GF-D8 (cell line): ENCODE data around the gene HBA1.
"Not testable (repeated sequence)": the region's sequence is repeated elsewhere in the genome, so short reads cannot be mapped to it uniquely, and the experiment has no call there.

Source experiments
- DNase-seq: peaks from one replicate; lab custom pipeline; 2025; lab: John Stamatoyannopoulos, UW

HBA1 gene

DNA sequence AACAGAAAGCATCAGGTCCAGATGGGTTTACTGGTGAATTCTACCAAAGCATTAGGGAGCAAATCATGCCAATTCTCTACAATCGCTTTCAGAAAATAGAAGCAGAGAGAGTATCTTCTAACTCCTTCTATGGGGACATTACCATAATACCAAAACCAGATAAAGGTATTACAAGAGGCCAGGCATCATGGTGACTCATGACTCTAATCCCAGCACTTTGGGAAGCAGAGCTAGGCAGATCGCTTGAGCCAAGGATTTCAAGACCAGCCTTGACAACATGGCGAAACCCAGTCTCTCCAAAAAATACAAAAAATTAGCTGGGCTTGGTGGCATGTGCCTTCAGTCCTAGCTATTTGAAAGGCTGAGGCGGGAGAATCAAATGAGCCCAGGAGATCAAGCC lies 26.8 kb downstream of the HBA1 start:
- DNase-seq: no peak

DNA sequence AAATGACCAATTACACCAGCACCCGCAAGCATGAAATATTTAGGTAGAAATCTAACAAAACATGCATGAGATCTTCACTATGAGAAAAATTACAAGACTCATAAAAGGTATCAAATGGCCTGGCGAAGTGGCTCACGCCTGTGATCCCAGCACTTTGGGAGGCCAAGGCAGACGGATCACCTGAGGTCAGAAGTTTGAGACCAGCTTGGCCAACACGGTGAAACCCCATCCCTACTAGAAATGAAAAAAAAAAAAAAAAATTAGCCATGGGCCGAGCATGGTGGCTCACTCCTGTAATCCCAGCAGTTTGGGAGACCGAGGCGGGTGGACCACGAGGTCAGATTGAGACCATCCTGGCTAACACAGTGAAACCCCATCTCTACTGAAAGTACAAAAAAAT lies 27.6 kb downstream of the HBA1 start:
- not testable (repeated sequence) for DNase-seq

DNA sequence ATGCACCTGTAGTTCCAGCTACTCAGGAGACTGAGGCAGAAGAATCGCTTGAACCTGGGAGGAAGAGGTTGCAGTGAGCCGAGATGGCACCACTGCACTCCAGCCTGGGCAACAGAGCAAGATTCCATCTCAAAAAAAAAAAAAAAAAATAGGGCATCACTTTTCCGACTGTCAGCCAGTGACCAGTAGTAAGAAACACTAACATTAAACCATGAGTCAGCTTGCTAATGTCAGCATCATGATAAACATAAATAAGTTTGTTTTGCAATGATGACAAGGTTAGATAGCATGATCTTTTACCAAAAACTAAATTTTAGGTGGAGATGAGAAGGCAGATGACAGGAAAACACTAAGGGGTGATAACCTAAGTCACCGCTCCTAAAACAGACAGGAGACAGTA lies 32.9 kb downstream of the HBA1 start:
- DNase-seq: not testable (repeated sequence)

DNA sequence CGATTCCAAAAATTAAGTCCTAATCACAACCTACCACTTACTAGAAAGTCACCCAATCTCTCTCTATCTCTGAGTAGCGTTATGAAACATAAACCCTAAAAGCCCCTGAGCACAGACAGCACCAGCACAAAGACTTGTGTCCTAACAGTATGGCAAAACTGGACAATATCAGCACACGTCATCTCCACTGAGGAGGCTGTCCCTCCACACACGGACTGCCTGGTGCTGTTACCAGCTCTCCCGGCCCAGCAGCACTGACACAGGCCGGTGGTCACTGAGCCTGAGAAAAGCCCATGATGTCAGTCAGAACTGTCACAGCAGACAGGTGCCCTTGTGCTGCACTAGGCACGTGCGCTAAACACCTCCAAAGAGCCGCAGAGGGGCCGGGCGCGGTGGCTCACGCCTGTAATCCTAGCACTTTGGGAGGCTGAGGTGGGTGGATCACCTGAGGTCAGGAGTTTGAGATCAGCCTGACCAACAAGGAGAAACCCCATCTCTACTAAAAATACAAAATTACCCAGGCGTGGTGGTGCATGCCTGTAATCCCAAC lies 35.2 kb downstream of the HBA1 start:
- DNase-seq: not testable (repeated sequence)

DNA sequence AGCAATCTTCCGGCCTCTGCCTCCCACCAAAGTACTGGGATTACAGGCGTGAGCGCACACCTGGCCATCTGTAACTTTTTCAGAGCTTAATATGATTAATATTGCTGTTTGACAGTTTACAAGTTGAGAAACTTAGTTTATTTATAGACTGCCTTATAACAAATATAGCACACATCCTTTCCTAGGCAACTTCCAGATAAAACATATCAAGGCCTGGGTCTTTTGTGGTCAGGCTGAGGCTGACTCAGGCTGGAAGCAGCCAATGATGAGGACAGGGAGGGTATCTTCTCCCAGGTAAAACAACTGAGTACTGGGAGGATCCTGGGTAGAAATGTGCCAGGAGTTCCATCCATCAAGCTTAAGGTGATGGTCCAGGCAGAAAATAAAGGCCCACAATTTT lies 36.5 kb downstream of the HBA1 start:
- DNase-seq: no peak

DNA sequence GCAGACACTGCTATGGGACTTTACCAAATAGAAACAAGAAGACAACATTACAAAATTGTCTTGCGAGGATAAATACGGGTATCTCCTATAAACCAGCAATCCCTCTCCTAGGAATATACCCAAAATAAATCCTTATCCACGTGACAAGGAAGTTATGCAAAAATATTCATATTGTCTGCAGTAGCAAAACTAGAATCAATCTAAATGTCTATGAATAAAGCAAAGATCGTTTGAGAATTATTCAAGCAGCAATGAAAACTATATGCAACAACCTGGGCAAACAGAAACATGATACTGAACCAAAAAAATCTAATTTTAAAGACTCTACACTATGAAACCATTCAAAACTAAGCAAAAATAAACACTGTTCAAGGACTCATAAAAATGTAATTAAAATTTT lies 43.5 kb downstream of the HBA1 start:
- DNase-seq: no peak
